VCaP (cell line): ENCODE data around the gene TRAPPC2L.

Source experiments
- H3K27ac ChIP-seq: fragments of 450-650 bp; 2 replicates; pipeline ENCODE4 v1.5.1; 2017
- TF ChIP-seq, protein P1 (sequence below): fragments of 450-650 bp; conservative IDR thresholded peaks from 2 replicates; pipeline ENCODE4 v1.5.1; 2017; ENCODE audit warnings: mild to moderate bottlenecking, moderate library complexity

Gene TRAPPC2L

DNA sequence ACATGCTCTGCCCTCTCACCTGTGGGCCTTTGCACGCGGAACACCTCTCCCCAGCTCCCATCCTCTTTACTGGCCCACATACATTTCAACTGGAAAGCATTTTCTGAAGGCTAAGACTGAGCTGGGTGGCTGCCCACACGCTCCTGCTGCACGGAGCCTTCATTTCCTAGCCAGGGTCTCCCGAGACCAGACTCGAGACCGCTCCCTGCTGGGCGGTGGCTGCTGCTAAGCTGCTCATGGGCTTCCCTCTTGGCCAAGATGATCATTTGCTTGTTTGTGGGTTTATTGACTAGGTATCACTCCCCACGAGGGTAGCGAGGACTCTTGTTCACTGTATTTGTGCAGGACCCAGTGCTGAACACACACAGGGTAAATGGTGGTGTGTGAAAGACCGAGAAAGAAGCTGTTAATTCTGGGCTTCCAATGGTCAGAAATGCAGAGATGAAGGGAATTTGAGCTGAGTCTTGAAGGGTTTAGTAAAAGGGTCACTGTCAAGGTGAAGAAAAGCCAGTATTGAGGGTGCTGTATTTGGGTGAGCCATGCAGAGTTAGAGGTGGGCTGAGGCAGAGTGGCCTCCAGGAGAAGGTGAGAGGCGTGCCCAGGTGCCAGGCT, 907 bp downstream of the TRAPPC2L start:
- TF ChIP-seq, protein P1, sequence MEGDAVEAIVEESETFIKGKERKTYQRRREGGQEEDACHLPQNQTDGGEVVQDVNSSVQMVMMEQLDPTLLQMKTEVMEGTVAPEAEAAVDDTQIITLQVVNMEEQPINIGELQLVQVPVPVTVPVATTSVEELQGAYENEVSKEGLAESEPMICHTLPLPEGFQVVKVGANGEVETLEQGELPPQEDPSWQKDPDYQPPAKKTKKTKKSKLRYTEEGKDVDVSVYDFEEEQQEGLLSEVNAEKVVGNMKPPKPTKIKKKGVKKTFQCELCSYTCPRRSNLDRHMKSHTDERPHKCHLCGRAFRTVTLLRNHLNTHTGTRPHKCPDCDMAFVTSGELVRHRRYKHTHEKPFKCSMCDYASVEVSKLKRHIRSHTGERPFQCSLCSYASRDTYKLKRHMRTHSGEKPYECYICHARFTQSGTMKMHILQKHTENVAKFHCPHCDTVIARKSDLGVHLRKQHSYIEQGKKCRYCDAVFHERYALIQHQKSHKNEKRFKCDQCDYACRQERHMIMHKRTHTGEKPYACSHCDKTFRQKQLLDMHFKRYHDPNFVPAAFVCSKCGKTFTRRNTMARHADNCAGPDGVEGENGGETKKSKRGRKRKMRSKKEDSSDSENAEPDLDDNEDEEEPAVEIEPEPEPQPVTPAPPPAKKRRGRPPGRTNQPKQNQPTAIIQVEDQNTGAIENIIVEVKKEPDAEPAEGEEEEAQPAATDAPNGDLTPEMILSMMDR = peak; percentile 61
- peak overlapping the region; percentile 54; the same call in 1 of the 2 replicates for H3K27ac ChIP-seq

- TF ChIP-seq, protein P1 = no peak
- no peak overlapping the region for H3K27ac ChIP-seq
Observed at GRCh38 chr16:88859381-88860091, 2.6 kb downstream of the TRAPPC2L start.

DNA sequence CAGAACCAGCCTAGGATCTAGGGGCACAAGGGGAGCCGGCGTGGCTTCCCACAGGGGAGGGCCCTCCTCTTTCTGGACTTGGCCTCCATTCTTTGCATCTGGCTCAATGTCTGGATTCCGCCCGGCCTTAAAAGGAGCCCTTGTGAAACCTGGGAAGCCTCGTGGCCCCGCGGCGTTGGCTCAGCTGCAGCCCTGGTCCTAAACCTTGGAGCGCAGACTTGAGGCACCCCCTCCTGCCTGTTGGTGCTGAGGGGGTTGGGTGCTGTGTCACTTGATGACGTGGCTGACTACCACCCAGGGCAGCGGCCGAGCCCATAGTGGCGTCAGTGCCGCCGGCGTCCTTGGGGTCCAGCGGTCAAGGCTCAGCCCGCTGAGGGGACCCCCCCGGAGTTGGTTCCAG, 4.4 kb downstream of the TRAPPC2L start:
- TF ChIP-seq, protein P1 = no peak
- H3K27ac ChIP-seq = no peak overlapping the region

DNA sequence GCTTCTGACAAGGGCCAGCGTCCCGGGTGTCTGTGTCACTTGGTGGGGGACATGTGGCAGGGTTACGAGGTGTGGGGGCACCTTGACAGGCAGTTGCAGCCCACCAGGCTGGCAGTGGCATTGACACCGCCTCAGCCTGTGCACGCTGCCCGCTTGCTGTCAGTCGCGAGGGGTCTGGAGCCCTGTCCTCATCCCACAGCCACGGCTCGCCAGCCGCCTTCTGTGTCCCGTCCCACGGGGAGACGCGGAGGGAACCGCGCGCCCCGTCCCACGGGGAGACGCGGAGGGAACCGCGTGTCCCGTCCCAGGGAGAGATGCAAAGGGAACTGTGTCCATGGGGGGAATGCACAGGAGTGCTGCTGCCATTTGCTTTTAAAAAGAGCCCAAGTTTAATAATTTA, 6.0 kb downstream of the TRAPPC2L start:
- TF ChIP-seq, protein P1 = no peak
- H3K27ac ChIP-seq = no peak overlapping the region

GRCh38 chr16:88863426-88863825, 6.5 kb downstream of the TRAPPC2L start:
- H3K27ac ChIP-seq = no peak overlapping the region
- TF ChIP-seq, protein P1 = no peak

DNA sequence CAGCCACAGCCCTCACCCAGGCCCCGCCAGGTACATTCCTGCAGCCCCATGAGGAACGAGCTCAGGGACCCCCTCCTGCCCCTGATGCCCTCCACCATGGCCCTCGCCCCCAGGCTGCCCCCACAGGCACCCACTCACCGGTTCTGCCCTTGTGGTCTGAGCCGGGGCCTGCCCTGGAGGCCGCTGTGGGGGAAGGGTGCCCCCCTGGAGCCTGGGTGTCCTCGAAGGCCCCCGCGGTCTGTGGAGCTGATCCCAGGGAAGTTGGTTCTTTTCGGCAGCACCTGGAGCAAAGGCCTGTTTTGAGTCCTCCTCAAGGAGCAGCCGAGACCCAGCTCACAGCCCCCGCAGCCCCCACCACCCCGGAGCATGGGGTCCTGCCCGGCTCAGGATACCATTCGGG, 7.2 kb downstream of the TRAPPC2L start:
- no peak overlapping the region for H3K27ac ChIP-seq
- TF ChIP-seq, protein P1 = no peak

DNA sequence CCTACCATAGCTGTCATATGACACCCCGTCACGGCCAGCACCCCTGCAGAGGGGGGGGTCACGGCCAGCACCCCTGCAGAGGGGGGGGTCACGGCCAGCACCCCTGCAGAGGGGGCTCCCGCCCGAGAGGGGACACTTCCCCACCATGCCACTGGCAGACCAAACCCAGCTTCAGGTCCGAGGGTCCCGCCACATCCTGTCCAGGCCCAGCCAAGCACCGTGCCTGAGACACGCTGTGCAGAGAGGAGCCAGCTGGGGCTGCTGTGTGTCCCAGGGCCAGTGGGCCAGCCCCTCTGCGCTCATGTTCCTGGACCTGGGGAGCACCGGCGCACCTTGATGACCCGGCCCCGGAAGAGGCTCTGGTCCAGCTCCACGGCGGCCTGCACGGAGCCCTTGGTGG, 7.6 kb downstream of the TRAPPC2L start:
- H3K27ac ChIP-seq = no peak overlapping the region

More for the DNA sequence above, 7.6 kb downstream of the TRAPPC2L start:
- TF ChIP-seq, protein P1 = no peak
